Measurements from ENCODE around the gene NOS1AP.

- TF ChIP-seq ZFX (IDR thresholded peaks at IDR 0.05), result no peak
- no peak for TF ChIP-seq CTCF (IDR thresholded peaks at IDR 0.05 in 2 of 3, conservative IDR thresholded peaks at IDR 0.05 in 1 of 3; ENCODE audit: borderline replicate concordance in 1 of 3, insufficient read depth in 1 of 3, low read depth in 2 of 3, low read length in 2 of 3)
- TF ChIP-seq POLR2A (IDR thresholded peaks at IDR 0.05; ENCODE audit: borderline replicate concordance, extremely low read depth, insufficient read depth, insufficient read length), result no peak
- TF ChIP-seq RAD21 (IDR thresholded peaks at IDR 0.05; ENCODE audit: low read depth), result no peak
- no peak for TF ChIP-seq EZH2 (IDR thresholded peaks at IDR 0.05)
- no peak for TF ChIP-seq TCF7L2 (IDR thresholded peaks at IDR 0.05; ENCODE audit: borderline replicate concordance, extremely low read depth, insufficient read depth, insufficient read length)
- no peak for TF ChIP-seq POLR2AphosphoS5 (IDR thresholded peaks at IDR 0.05; ENCODE audit: low read depth, low read length)
- TF ChIP-seq EZH2phosphoT487 (IDR thresholded peaks at IDR 0.05; ENCODE audit: borderline replicate concordance), result no peak
- no peak for TF ChIP-seq SIN3A (IDR thresholded peaks at IDR 0.05; ENCODE audit: low read depth)
- TF ChIP-seq, protein P1, sequence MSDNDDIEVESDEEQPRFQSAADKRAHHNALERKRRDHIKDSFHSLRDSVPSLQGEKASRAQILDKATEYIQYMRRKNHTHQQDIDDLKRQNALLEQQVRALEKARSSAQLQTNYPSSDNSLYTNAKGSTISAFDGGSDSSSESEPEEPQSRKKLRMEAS (IDR thresholded peaks at IDR 0.05), result no peak
- no peak for TF ChIP-seq CEBPB (IDR thresholded peaks at IDR 0.05; ENCODE audit: low read depth)
- TF ChIP-seq, protein P2, sequence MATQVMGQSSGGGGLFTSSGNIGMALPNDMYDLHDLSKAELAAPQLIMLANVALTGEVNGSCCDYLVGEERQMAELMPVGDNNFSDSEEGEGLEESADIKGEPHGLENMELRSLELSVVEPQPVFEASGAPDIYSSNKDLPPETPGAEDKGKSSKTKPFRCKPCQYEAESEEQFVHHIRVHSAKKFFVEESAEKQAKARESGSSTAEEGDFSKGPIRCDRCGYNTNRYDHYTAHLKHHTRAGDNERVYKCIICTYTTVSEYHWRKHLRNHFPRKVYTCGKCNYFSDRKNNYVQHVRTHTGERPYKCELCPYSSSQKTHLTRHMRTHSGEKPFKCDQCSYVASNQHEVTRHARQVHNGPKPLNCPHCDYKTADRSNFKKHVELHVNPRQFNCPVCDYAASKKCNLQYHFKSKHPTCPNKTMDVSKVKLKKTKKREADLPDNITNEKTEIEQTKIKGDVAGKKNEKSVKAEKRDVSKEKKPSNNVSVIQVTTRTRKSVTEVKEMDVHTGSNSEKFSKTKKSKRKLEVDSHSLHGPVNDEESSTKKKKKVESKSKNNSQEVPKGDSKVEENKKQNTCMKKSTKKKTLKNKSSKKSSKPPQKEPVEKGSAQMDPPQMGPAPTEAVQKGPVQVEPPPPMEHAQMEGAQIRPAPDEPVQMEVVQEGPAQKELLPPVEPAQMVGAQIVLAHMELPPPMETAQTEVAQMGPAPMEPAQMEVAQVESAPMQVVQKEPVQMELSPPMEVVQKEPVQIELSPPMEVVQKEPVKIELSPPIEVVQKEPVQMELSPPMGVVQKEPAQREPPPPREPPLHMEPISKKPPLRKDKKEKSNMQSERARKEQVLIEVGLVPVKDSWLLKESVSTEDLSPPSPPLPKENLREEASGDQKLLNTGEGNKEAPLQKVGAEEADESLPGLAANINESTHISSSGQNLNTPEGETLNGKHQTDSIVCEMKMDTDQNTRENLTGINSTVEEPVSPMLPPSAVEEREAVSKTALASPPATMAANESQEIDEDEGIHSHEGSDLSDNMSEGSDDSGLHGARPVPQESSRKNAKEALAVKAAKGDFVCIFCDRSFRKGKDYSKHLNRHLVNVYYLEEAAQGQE (IDR thresholded peaks at IDR 0.05; ENCODE audit: low read depth), result no peak
- TF ChIP-seq SP1 (IDR thresholded peaks at IDR 0.05; ENCODE audit: low read depth), result no peak
Observed at GRCh38 chr1:162368451-162368850, 299.0 kb downstream of the NOS1AP start.
